Naive thymus-derived CD4-positive, alpha-beta T cell (primary cell): ENCODE results near the gene ARL5A. TPM values are rescaled to one million over a fixed set of nuclear protein-coding genes. Genes with fewer than 3 reads are reported as not detected.

Source experiments
- ATAC-seq: fragments of 150-1000 bp; cut with Tn5 transposase; 2 replicates; pipeline ENCODE4 v1.10.0; 2021; ENCODE audit warnings: mild to moderate bottlenecking, moderate library complexity
- CTCF ChIA-PET: fragments of 350-600 bp; sonication (Branson Sonifier 250); formaldehyde crosslinking; loops from one replicate; lab custom pipeline; 2021; ENCODE audit warnings: antibody characterized with exemption; lab: Charles Lee
- POLR2A ChIA-PET: fragments of 350-600 bp; sonication (Branson Sonifier 250); formaldehyde crosslinking; loops from one replicate; lab custom pipeline; 2021; ENCODE audit warnings: antibody characterized with exemption, inconsistent platforms; lab: Charles Lee
- DNase-seq, 9 donors: peaks; one replicate each; pipeline versions ENCODE4 v3.0.0 to v3.0.0-alpha.2; 2020 to 2022; ENCODE audit warnings: mixed read lengths in 1 of 9
- H3K27ac ChIP-seq: one replicate; pipeline ENCODE4 v1.7.0; 2013; ENCODE audit warnings: mild to moderate bottlenecking, low read depth, low read length, moderate library complexity
- H3K27me3 ChIP-seq, 2 donors: one replicate each; pipeline ENCODE4 v1.7.0; 2013; ENCODE audit warnings: low read length in 2 of 2, mild to moderate bottlenecking in 2 of 2, moderate library complexity in 2 of 2; ENCODE audit not compliant: control insufficient read depth in 2 of 2, insufficient read depth in 2 of 2
- H3K36me3 ChIP-seq, 3 experiments: 1 replicate in 2 of 3; 2 replicates in 1 of 3; pipeline ENCODE4 v1.7.0; 2013; ENCODE audit warnings: low read length in 3 of 3, mild to moderate bottlenecking in 3 of 3, moderate library complexity in 1 of 3; ENCODE audit not compliant: insufficient read depth in 3 of 3, control insufficient read depth in 2 of 3
- H3K4me1 ChIP-seq, 2 donors: one replicate each; pipeline ENCODE4 v1.7.0; 2013; ENCODE audit warnings: low read length in 2 of 2, mild to moderate bottlenecking in 2 of 2, moderate library complexity in 1 of 2; ENCODE audit not compliant: control insufficient read depth in 2 of 2, insufficient read depth in 2 of 2
- H3K4me3 ChIP-seq: 2 replicates; pipeline ENCODE4 v1.7.0; 2013; ENCODE audit warnings: mild to moderate bottlenecking, low read length
- H3K9me3 ChIP-seq, 3 experiments: 1 replicate in 2 of 3; 2 replicates in 1 of 3; pipeline ENCODE4 v1.7.0; 2013; ENCODE audit warnings: low read length in 3 of 3; ENCODE audit not compliant: control insufficient read depth in 2 of 3
- H3K27ac Mint-ChIP-seq, 9 donors: one replicate each; pipeline ENCODE4 v1.8.0; 2020 to 2022; ENCODE audit warnings: mixed read lengths in 9 of 9, mild to moderate bottlenecking in 8 of 9, moderate library complexity in 5 of 9, inconsistent platforms in 2 of 9
- H3K27me3 Mint-ChIP-seq, 5 donors: one replicate each; pipeline ENCODE4 v1.8.0; 2021 to 2022; ENCODE audit warnings: mixed read lengths in 5 of 5, mild to moderate bottlenecking in 1 of 5
- H3K36me3 Mint-ChIP-seq, 5 donors: one replicate each; pipeline ENCODE4 v1.8.0; 2020 to 2022; ENCODE audit warnings: mixed read lengths in 5 of 5, mild to moderate bottlenecking in 3 of 5, inconsistent platforms in 1 of 5
- H3K4me1 Mint-ChIP-seq, 7 donors: one replicate each; pipeline ENCODE4 v1.8.0; 2020 to 2022; ENCODE audit warnings: mixed read lengths in 7 of 7, mild to moderate bottlenecking in 3 of 7, inconsistent platforms in 1 of 7
- H3K4me3 Mint-ChIP-seq, 10 donors: one replicate each; pipeline ENCODE4 v1.8.0; 2020 to 2022; ENCODE audit warnings: mild to moderate bottlenecking in 10 of 10, mixed read lengths in 10 of 10, moderate library complexity in 6 of 10, inconsistent platforms in 2 of 10
- H3K9me3 Mint-ChIP-seq, 11 donors: one replicate each; pipeline ENCODE4 v1.8.0; 2020 to 2022; ENCODE audit warnings: mixed read lengths in 11 of 11, mild to moderate bottlenecking in 4 of 11, inconsistent platforms in 1 of 11, moderate library complexity in 1 of 11
- intact Hi-C, 2 donors: fragments of 100-400 bp; cut with micrococcal nuclease; formaldehyde crosslinking; loops; one replicate each; pipeline ENCODE4 v1.15.1; 2023
- polyA plus RNA-seq, 2 donors: library from polyadenylated mRNA; unstranded; fragments of 300-500 nt; fragmentation: Illumina TruSeq; gene quantifications; one replicate each; pipeline ENCODE4 v1.2.3, GENCODE V29; 2021
- total RNA-seq, 6 experiments: library from RNA in 5 of 6; stranded (reverse) in 5 of 6; gene quantifications; 1 replicate in 5 of 6; 2 replicates in 1 of 6; pipeline ENCODE4 v1.2.3 and lab custom pipeline; 2021 to 2026

Gene ARL5A
- total and polyA plus RNA-seq, 7 experiments from 2014 or later, result 25.8 to 68.3 (median 35.6) TPM

- intact Hi-C loops, result no loop called here
- CTCF ChIA-PET, result interaction anchor here (0.6 kb wide), 1 partner anchor 784 kb away, joined by 4 read pairs; no protein-coding TSS in a partner anchor
- no peak overlapping the region for H3K4me3 Mint-ChIP-seq
- DNase-seq (no peak), ATAC-seq (no peak)
- Histone ChIP-seq H3K4me1 (no peaks in the 10 kb centered on the region), H3K9me3 (no peaks in the 10 kb centered on the region), H3K27me3 (no peaks in the 10 kb centered on the region), H3K27ac (no peak overlapping the region), H3K4me3 (no peak overlapping the region), H3K36me3 (no peaks in the 10 kb centered on the region)
- H3K27ac Mint-ChIP-seq, result peak overlapping the region in 1 of 9 donors; percentile 38
- POLR2A ChIA-PET, result no interaction called here
- peaks cover 0 to 6% (median 0%) of the 10 kb centered on the region in 7 donors for H3K4me1 Mint-ChIP-seq
- peaks cover 0 to 29% (median 8%) of the 10 kb centered on the region in 5 donors for H3K27me3 Mint-ChIP-seq
- H3K9me3 Mint-ChIP-seq, result peaks cover 0 to 1% (median 0%) of the 10 kb centered on the region in 11 donors
- H3K36me3 Mint-ChIP-seq, result no peaks in the 10 kb centered on the region
Measured at GRCh38 chr2:151842830-151843690, 14.8 kb upstream of the ARL5A start.

GRCh38 chr2:151841047-151841424, 12.8 kb upstream of the ARL5A start:
- H3K4me1 Mint-ChIP-seq, result peaks cover 0 to 6% (median 0%) of the 10 kb centered on the region in 7 donors
- ChIA-PET POLR2A (interaction anchor here (0.5 to 0.8 kb wide), 2 partner anchors 13 to 34 kb away, joined by 3 to 7 read pairs; partner anchors contain the start of gene ARL5A), CTCF (interaction anchor here (0.7 kb wide), 1 partner anchor 385 kb away, joined by 3 read pairs; no protein-coding TSS in a partner anchor)
- ATAC-seq (no peak), DNase-seq (no peak)
- H3K4me1 ChIP-seq, result no peaks in the 10 kb centered on the region
- intact Hi-C loops, result no loop called here
- peaks cover 0 to 29% (median 6%) of the 10 kb centered on the region in 5 donors for H3K27me3 Mint-ChIP-seq
- no peak overlapping the region for H3K4me3 Mint-ChIP-seq
- H3K27ac Mint-ChIP-seq, result peak overlapping the region in 1 of 9 donors; percentile 4
- peaks cover 0 to 1% (median 0%) of the 10 kb centered on the region in 11 donors for H3K9me3 Mint-ChIP-seq
- H3K27me3 ChIP-seq, result no peaks in the 10 kb centered on the region
- H3K27ac ChIP-seq, result no peak overlapping the region
- H3K9me3 ChIP-seq, result no peaks in the 10 kb centered on the region
- H3K36me3 ChIP-seq, result no peaks in the 10 kb centered on the region
- H3K4me3 ChIP-seq, result no peak overlapping the region
- H3K36me3 Mint-ChIP-seq, result no peaks in the 10 kb centered on the region

GRCh38 chr2:151840216-151841046, 12.2 kb upstream of the ARL5A start:
- DNase-seq (no peak), ATAC-seq (peak; percentile 86)
- peaks cover 0 to 28% (median under 1%) of the 10 kb centered on the region in 5 donors for H3K27me3 Mint-ChIP-seq
- no peak overlapping the region for H3K4me3 ChIP-seq
- no peaks in the 10 kb centered on the region for H3K36me3 Mint-ChIP-seq
- peaks cover 0 to 1% (median 0%) of the 10 kb centered on the region in 11 donors for H3K9me3 Mint-ChIP-seq
- H3K9me3 ChIP-seq, result no peaks in the 10 kb centered on the region
- H3K27ac Mint-ChIP-seq, result no peak overlapping the region
- H3K4me1 ChIP-seq, result no peaks in the 10 kb centered on the region
- intact Hi-C loops, result no loop called here
- H3K27ac ChIP-seq, result no peak overlapping the region
- CTCF ChIA-PET, result interaction anchor here (0.7 kb wide), 1 partner anchor 386 kb away, joined by 3 read pairs; no protein-coding TSS in a partner anchor
- H3K4me1 Mint-ChIP-seq, result peaks cover 0 to 6% (median 0%) of the 10 kb centered on the region in 7 donors
- POLR2A ChIA-PET, result interaction anchor here (0.5 to 0.8 kb wide), 3 partner anchors 12 to 34 kb away, joined by 3 to 7 read pairs (median 3); partner anchors contain the start of gene ARL5A
- no peaks in the 10 kb centered on the region for H3K27me3 ChIP-seq
- H3K36me3 ChIP-seq, result no peaks in the 10 kb centered on the region
- no peak overlapping the region for H3K4me3 Mint-ChIP-seq

- no peak overlapping the region for H3K27ac ChIP-seq
- Mint-ChIP-seq H3K4me3 (no peak overlapping the region), H3K4me1 (peaks cover 0 to 6% (median 0%) of the 10 kb centered on the region in 7 donors), H3K27ac (no peak overlapping the region), H3K27me3 (peaks cover 0 to 26% (median 0%) of the 10 kb centered on the region in 5 donors), H3K9me3 (no peaks in the 10 kb centered on the region), H3K36me3 (no peaks in the 10 kb centered on the region)
- H3K4me1 ChIP-seq, result no peaks in the 10 kb centered on the region
- POLR2A ChIA-PET, result interaction anchor here (0.6 kb wide), 1 partner anchor 27 kb away, joined by 4 read pairs; no protein-coding TSS in a partner anchor
- no peaks in the 10 kb centered on the region for H3K9me3 ChIP-seq
- H3K36me3 ChIP-seq, result no peaks in the 10 kb centered on the region
- no peak for ATAC-seq
- CTCF ChIA-PET, result interaction anchor here (0.7 kb wide), 1 partner anchor 21 kb away, joined by 4 read pairs; no protein-coding TSS in a partner anchor
- H3K4me3 ChIP-seq, result no peak overlapping the region
- intact Hi-C loops, result no loop called here
- H3K27me3 ChIP-seq, result no peaks in the 10 kb centered on the region
- no peak for DNase-seq
Measured at GRCh38 chr2:151837926-151838325, 9.7 kb upstream of the ARL5A start.

GRCh38 chr2:151833984-151834383, 5.8 kb upstream of the ARL5A start:
- Mint-ChIP-seq H3K27me3 (peaks cover 0 to 27% (median 0%) of the 10 kb centered on the region in 5 donors), H3K27ac (no peak overlapping the region), H3K9me3 (peaks cover 0 to 2% (median 0%) of the 10 kb centered on the region in 11 donors), H3K4me3 (no peak overlapping the region), H3K4me1 (peaks cover 0 to 6% (median 1%) of the 10 kb centered on the region in 7 donors), H3K36me3 (no peaks in the 10 kb centered on the region)
- no peak for ATAC-seq
- intact Hi-C loops, result no loop called here
- ChIA-PET CTCF (no interaction called here), POLR2A (no interaction called here)
- Histone ChIP-seq H3K4me1 (no peaks in the 10 kb centered on the region), H3K27me3 (no peaks in the 10 kb centered on the region), H3K9me3 (no peaks in the 10 kb centered on the region), H3K36me3 (no peaks in the 10 kb centered on the region), H3K27ac (no peak overlapping the region), H3K4me3 (no peak overlapping the region)
- DNase-seq, result no peak

- peaks cover 7 to 27% (median 23%) of the 10 kb centered on the region in 7 donors for H3K4me1 Mint-ChIP-seq
- H3K9me3 Mint-ChIP-seq, result peaks cover 0 to 3% (median 0%) of the 10 kb centered on the region in 11 donors
- DNase-seq (no peak), ATAC-seq (no peak)
- intact Hi-C loops, result no loop called here
- CTCF ChIA-PET, result no interaction called here
- no peak overlapping the region for H3K4me3 Mint-ChIP-seq
- Histone ChIP-seq H3K36me3 (peaks cover 0 to 4% (median 0%) of the 10 kb centered on the region in 3 experiments), H3K27ac (no peak overlapping the region), H3K9me3 (no peaks in the 10 kb centered on the region), H3K4me3 (no peak overlapping the region), H3K27me3 (no peaks in the 10 kb centered on the region), H3K4me1 (peaks cover 13 to 19% of the 10 kb centered on the region in 2 donors)
- H3K27me3 Mint-ChIP-seq, result peaks cover 0 to 16% (median 0%) of the 10 kb centered on the region in 5 donors
- POLR2A ChIA-PET, result no interaction called here
- peaks cover 0 to 2% (median 0%) of the 10 kb centered on the region in 5 donors for H3K36me3 Mint-ChIP-seq
- H3K27ac Mint-ChIP-seq, result no peak overlapping the region
Measured at GRCh38 chr2:151830961-151831360, 2.7 kb upstream of the ARL5A start.
